Mesenchymal stem cell (in vitro differentiated cells and primary cell): ENCODE data around the gene NOX3.

Experiments used
- DNase-seq: peaks from one replicate; pipeline ENCODE4 v3.0.0-alpha.2; 2013
- H2AFZ ChIP-seq: one replicate; pipeline ENCODE4 v1.6.1; 2013; ENCODE audit warnings: low read depth, mild to moderate bottlenecking, control low read depth, inconsistent platforms, low read length, moderate library complexity
- H2AK5ac ChIP-seq: 2 replicates; pipeline ENCODE4 v1.6.1; 2013; ENCODE audit warnings: low read length, moderate library complexity, mild to moderate bottlenecking, inconsistent platforms; ENCODE audit not compliant: severe bottlenecking
- H2BK120ac ChIP-seq: one replicate; pipeline ENCODE4 v1.6.1; 2013; ENCODE audit warnings: low read depth, mild to moderate bottlenecking, inconsistent platforms, low read length, moderate library complexity
- H2BK12ac ChIP-seq, 2 experiments: one replicate each; pipeline ENCODE4 v1.6.1; 2013; ENCODE audit warnings: inconsistent platforms in 2 of 2, low read length in 2 of 2, mild to moderate bottlenecking in 2 of 2, moderate library complexity in 2 of 2, control low read depth in 1 of 2
- H2BK15ac ChIP-seq: one replicate; pipeline ENCODE4 v1.6.1; 2013; ENCODE audit warnings: mild to moderate bottlenecking, low read depth, inconsistent platforms; ENCODE audit not compliant: poor library complexity, severe bottlenecking
- H2BK5ac ChIP-seq: 2 replicates; pipeline ENCODE4 v1.6.1; 2013; ENCODE audit warnings: low read depth, mild to moderate bottlenecking, low read length, control low read depth, inconsistent platforms; ENCODE audit not compliant: poor library complexity, severe bottlenecking
- H3K14ac ChIP-seq, 2 experiments: one replicate each; pipeline ENCODE4 v1.6.1; 2013; ENCODE audit warnings: inconsistent platforms in 2 of 2, low read length in 2 of 2, control low read depth in 1 of 2, mild to moderate bottlenecking in 1 of 2, moderate library complexity in 1 of 2
- H3K18ac ChIP-seq, 2 experiments: one replicate each; pipeline ENCODE4 v1.6.1; 2013; ENCODE audit warnings: inconsistent platforms in 2 of 2, low read length in 2 of 2, control low read depth in 1 of 2, low read depth in 1 of 2, mild to moderate bottlenecking in 1 of 2
- H3K23ac ChIP-seq, 2 experiments: one replicate each; pipeline ENCODE4 v1.6.1; 2013; ENCODE audit warnings: inconsistent platforms in 2 of 2, low read length in 2 of 2, mild to moderate bottlenecking in 2 of 2, moderate library complexity in 2 of 2, control low read depth in 1 of 2
- H3K27ac ChIP-seq: 2 replicates; pipeline ENCODE4 v1.5.1; 2013; ENCODE audit warnings: mild to moderate bottlenecking, moderate library complexity, low read length, control low read depth, inconsistent platforms; ENCODE audit not compliant: poor library complexity, severe bottlenecking
- H3K27me3 ChIP-seq, 2 experiments: 2 replicates each; pipeline versions ENCODE4 v1.6.1 to v1.7.0; 2013; ENCODE audit warnings: low read length in 2 of 2, mild to moderate bottlenecking in 2 of 2, moderate library complexity in 2 of 2, control low read depth in 1 of 2, inconsistent platforms in 1 of 2; ENCODE audit not compliant: control insufficient read depth in 1 of 2, insufficient read depth in 1 of 2
- H3K36me3 ChIP-seq, 2 experiments: 2 replicates each; pipeline versions ENCODE4 v1.6.1 to v1.7.0; 2013; ENCODE audit warnings: low read length in 2 of 2, control low read depth in 1 of 2, inconsistent platforms in 1 of 2, low read depth in 1 of 2, mild to moderate bottlenecking in 1 of 2; ENCODE audit not compliant: insufficient read depth in 2 of 2, control insufficient read depth in 1 of 2
- H3K4ac ChIP-seq, 2 experiments: one replicate each; pipeline ENCODE4 v1.6.1; 2013; ENCODE audit warnings: inconsistent platforms in 2 of 2, low read length in 2 of 2, mild to moderate bottlenecking in 2 of 2, moderate library complexity in 2 of 2, control low read depth in 1 of 2, low read depth in 1 of 2
- H3K4me1 ChIP-seq: 2 replicates; pipeline ENCODE4 v1.6.1; 2013; ENCODE audit warnings: low read depth, low read length, control low read depth; ENCODE audit not compliant: control insufficient read depth, insufficient read depth
- H3K4me2 ChIP-seq: 2 replicates; pipeline ENCODE4 v1.6.1; 2013; ENCODE audit warnings: low read length, mild to moderate bottlenecking, inconsistent platforms; ENCODE audit not compliant: poor library complexity, severe bottlenecking
- H3K4me3 ChIP-seq, 2 experiments: 2 replicates each; pipeline versions ENCODE4 v1.5.1 to v1.7.0; 2013; ENCODE audit warnings: low read length in 2 of 2, mild to moderate bottlenecking in 2 of 2, control low read depth in 1 of 2, low read depth in 1 of 2; ENCODE audit not compliant: insufficient read depth in 1 of 2
- H3K79me1 ChIP-seq: replicated peaks from 2 replicates; pipeline ENCODE4 v1.6.1; 2013; ENCODE audit warnings: mild to moderate bottlenecking, control low read depth, low read length, inconsistent platforms; ENCODE audit not compliant: poor library complexity, severe bottlenecking
- H3K9ac ChIP-seq: 2 replicates; pipeline ENCODE4 v1.7.0; 2013; ENCODE audit warnings: mild to moderate bottlenecking, low read length, moderate library complexity
- H3K9me3 ChIP-seq: 2 replicates; pipeline ENCODE4 v1.7.0; 2013; ENCODE audit warnings: mild to moderate bottlenecking, low read length; ENCODE audit not compliant: control insufficient read depth
- H4K8ac ChIP-seq: one replicate; pipeline ENCODE4 v1.6.1; 2013; ENCODE audit warnings: inconsistent platforms, mild to moderate bottlenecking, low read length, moderate library complexity
- H4K91ac ChIP-seq: one replicate; pipeline ENCODE4 v1.6.1; 2013; ENCODE audit warnings: mild to moderate bottlenecking, low read length, inconsistent platforms
- WGBS: methylation state at CpG from one replicate; pipeline ENCODE4 v1.1.7; 2013; ENCODE audit warnings: mixed read lengths; 5-methylcytosine and 5-hydroxymethylcytosine counted together

NOX3 gene

GRCh38 chr6:155444952-155445903 is 10.4 kb downstream of the NOX3 start:
- Histone ChIP-seq H3K9ac (no peak overlapping the region), H2BK120ac (no peak overlapping the region), H3K4ac (no peak overlapping the region), H3K4me2 (no peak overlapping the region), H3K23ac (no peak overlapping the region), H3K9me3 (no peaks in the 10 kb centered on the region), H3K27ac (no peak overlapping the region), H4K91ac (no peak overlapping the region), H2BK12ac (no peak overlapping the region), H2BK5ac (no peak overlapping the region), H3K27me3 (no peaks in the 10 kb centered on the region), H2BK15ac (no peak overlapping the region), H3K36me3 (no peaks in the 10 kb centered on the region), H4K8ac (no peak overlapping the region), H3K4me3 (no peak overlapping the region), H3K18ac (no peak overlapping the region), H2AK5ac (no peak overlapping the region), H2AFZ (no peak overlapping the region), H3K14ac (no peak overlapping the region), H3K79me1 (no peaks in the 10 kb centered on the region), H3K4me1 (no peaks in the 10 kb centered on the region)
- WGBS, result 94% methylated on average over 9 of the region's 9 CpGs
- no peak for DNase-seq

- no peak overlapping the region for H3K4me2 ChIP-seq
- no peak overlapping the region for H2BK120ac ChIP-seq
- peak; percentile 52 for DNase-seq
- no peak overlapping the region for H2AFZ ChIP-seq
- 75% methylated on average over 7 of the region's 9 CpGs for WGBS
- H3K79me1 ChIP-seq, result no peaks in the 10 kb centered on the region
- no peak overlapping the region for H3K9ac ChIP-seq
- no peak overlapping the region for H2BK15ac ChIP-seq
- no peak overlapping the region for H3K27ac ChIP-seq
- no peak overlapping the region for H4K8ac ChIP-seq
- no peaks in the 10 kb centered on the region for H3K9me3 ChIP-seq
- no peak overlapping the region for H2AK5ac ChIP-seq
- no peak overlapping the region for H3K4ac ChIP-seq
- H2BK12ac ChIP-seq, result no peak overlapping the region
- no peaks in the 10 kb centered on the region for H3K27me3 ChIP-seq
- H4K91ac ChIP-seq, result no peak overlapping the region
- no peak overlapping the region for H3K23ac ChIP-seq
- no peak overlapping the region for H3K18ac ChIP-seq
- H3K4me3 ChIP-seq, result no peak overlapping the region
- no peaks in the 10 kb centered on the region for H3K4me1 ChIP-seq
- H2BK5ac ChIP-seq, result no peak overlapping the region
- H3K14ac ChIP-seq, result no peak overlapping the region
- no peaks in the 10 kb centered on the region for H3K36me3 ChIP-seq
Measured at GRCh38 chr6:155444120-155444917, 11.3 kb downstream of the NOX3 start.

DNA sequence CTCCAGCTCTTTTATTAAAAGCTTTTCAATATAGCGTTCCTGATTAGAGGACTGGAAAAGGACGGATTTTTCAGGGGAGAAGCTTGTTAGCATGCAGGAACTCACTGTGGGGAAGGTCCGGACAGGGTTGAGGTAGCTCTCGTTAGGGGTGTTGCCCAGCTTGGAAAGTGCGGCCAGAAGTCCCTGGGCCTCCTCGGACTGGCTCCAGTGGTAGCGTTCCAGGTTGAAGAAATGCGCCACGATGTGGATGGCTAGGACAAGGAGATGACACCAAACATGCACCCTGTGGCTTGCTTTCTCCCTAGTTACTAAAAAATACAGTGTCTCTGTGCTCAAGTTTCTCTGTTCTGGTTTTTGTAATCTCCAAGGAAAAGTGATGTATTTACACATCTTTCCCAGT is 12.5 kb downstream of the NOX3 start:
- no peak overlapping the region for H3K9ac ChIP-seq
- no peaks in the 10 kb centered on the region for H3K79me1 ChIP-seq
- no peak overlapping the region for H4K91ac ChIP-seq
- no peak overlapping the region for H2AFZ ChIP-seq
- H3K4me3 ChIP-seq, result no peak overlapping the region
- H2BK5ac ChIP-seq, result no peak overlapping the region
- H3K4me2 ChIP-seq, result no peak overlapping the region
- peak overlapping the region in 1 of 2 experiments; percentile 6 for H3K18ac ChIP-seq
- peak overlapping the region in 1 of 2 experiments; percentile 38 for H2BK12ac ChIP-seq
- no peaks in the 10 kb centered on the region for H3K4me1 ChIP-seq
- no peak overlapping the region for H3K4ac ChIP-seq
- no peak overlapping the region for H3K23ac ChIP-seq
- no peak overlapping the region for H2BK120ac ChIP-seq
- H3K9me3 ChIP-seq, result no peaks in the 10 kb centered on the region
- DNase-seq, result no peak
- no peak overlapping the region for H2AK5ac ChIP-seq
- no peak overlapping the region for H3K27ac ChIP-seq
- no peak overlapping the region for H4K8ac ChIP-seq
- no peak overlapping the region for H3K14ac ChIP-seq
- 96% methylated on average over 9 of the region's 9 CpGs for WGBS
- H3K27me3 ChIP-seq, result no peaks in the 10 kb centered on the region
- no peak overlapping the region for H2BK15ac ChIP-seq
- no peaks in the 10 kb centered on the region for H3K36me3 ChIP-seq

GRCh38 chr6:155442562-155442961 is 13.1 kb downstream of the NOX3 start:
- Histone ChIP-seq H2BK12ac (no peak overlapping the region), H2BK5ac (no peak overlapping the region), H3K27ac (no peak overlapping the region), H2BK120ac (no peak overlapping the region), H2AK5ac (no peak overlapping the region), H3K27me3 (no peaks in the 10 kb centered on the region), H3K36me3 (no peaks in the 10 kb centered on the region), H3K9me3 (no peaks in the 10 kb centered on the region), H3K9ac (no peak overlapping the region), H4K91ac (no peak overlapping the region), H3K79me1 (no peaks in the 10 kb centered on the region), H3K4me1 (no peaks in the 10 kb centered on the region), H3K14ac (no peak overlapping the region), H3K18ac (no peak overlapping the region), H4K8ac (no peak overlapping the region), H3K4ac (no peak overlapping the region), H2BK15ac (no peak overlapping the region), H3K4me2 (no peak overlapping the region), H3K4me3 (no peak overlapping the region), H3K23ac (no peak overlapping the region), H2AFZ (no peak overlapping the region)
- no peak for DNase-seq
- 96% methylated on average over 5 of the region's 5 CpGs for WGBS
